K562 (cell line): ENCODE data around the gene KARS1. TPM values are rescaled to one million over a fixed set of nuclear protein-coding genes. Genes with fewer than 3 reads are reported as not detected.
A peak's percentile ranks its signal among the peaks of the same experiment; 100 is the strongest.

Source experiments
- CBFA2T2 ChIP-seq: fragments of 450-650 bp; conservative IDR thresholded peaks from 2 replicates; pipeline ENCODE4 v1.6.1; 2017; ENCODE audit warnings: mild to moderate bottlenecking
- CSDE1 ChIP-seq, 2 experiments: fragments of 450-650 bp; IDR thresholded peaks; 2 replicates each; pipeline ENCODE4 v1.6.1; 2016; ENCODE audit warnings: mild to moderate bottlenecking in 1 of 2
- FOXJ3 ChIP-seq: sonication (generic); formaldehyde crosslinking; IDR thresholded peaks from 2 replicates; pipeline ENCODE4 v1.4.0; 2020; ENCODE audit warnings: mild to moderate bottlenecking, missing genetic modification reagents
- HMGXB4 ChIP-seq: sonication (generic); formaldehyde crosslinking; IDR thresholded peaks from 2 replicates; pipeline ENCODE4 v1.8.1; 2023; ENCODE audit warnings: mild to moderate bottlenecking, missing genetic modification reagents
- IRF9 ChIP-seq: fragments of 450-650 bp; IDR thresholded peaks from 2 replicates; pipeline ENCODE4 v1.6.1; 2016; ENCODE audit warnings: missing biosample characterization, missing genetic modification characterization
- NFE2L1 ChIP-seq: fragments of 450-650 bp; IDR thresholded peaks from 2 replicates; pipeline ENCODE4 v1.6.1; 2016; ENCODE audit warnings: missing genetic modification characterization, low read depth, mild to moderate bottlenecking, missing compliant biosample characterization, moderate library complexity, borderline replicate concordance
- RFX7 ChIP-seq: fragments of 250-450 bp; sonication (Bioruptor Pico); IDR thresholded peaks from 2 replicates; pipeline ENCODE4 v1.5.1; 2021; ENCODE audit warnings: mild to moderate bottlenecking
- TFAP4 ChIP-seq: sonication (generic); formaldehyde crosslinking; IDR thresholded peaks from 2 replicates; pipeline ENCODE4 v1.8.0; 2022; ENCODE audit warnings: missing genetic modification reagents, mild to moderate bottlenecking, moderate library complexity, borderline replicate concordance
- ZBTB8A ChIP-seq: fragments of 450-650 bp; IDR thresholded peaks from 2 replicates; pipeline ENCODE4 v1.6.1; 2018; ENCODE audit warnings: mild to moderate bottlenecking, moderate library complexity; ENCODE audit not compliant: partially characterized antibody
- ZNF407 ChIP-seq: fragments of 450-650 bp; IDR thresholded peaks from 2 replicates; pipeline ENCODE4 v1.6.1; 2016; ENCODE audit warnings: low read depth
- ZNF507 ChIP-seq: conservative IDR thresholded peaks from 2 replicates; pipeline ENCODE4 v1.6.1; 2017; ENCODE audit warnings: missing genetic modification characterization, missing compliant biosample characterization
- ZNF740 ChIP-seq, 3 experiments: fragments of 200-800 bp in 1 of 3; sonication (Bioruptor generic) in 1 of 3; sonication (generic) in 1 of 3; formaldehyde crosslinking in 1 of 3; IDR thresholded peaks; 2 replicates each; pipeline versions ENCODE4 v1.6.1 to v1.8.0; 2016 to 2022; ENCODE audit warnings: mild to moderate bottlenecking in 2 of 3, missing compliant biosample characterization in 2 of 3, missing genetic modification characterization in 2 of 3, missing genetic modification reagents in 1 of 3
- ZNF75A ChIP-seq: fragments of 450-650 bp; formaldehyde crosslinking; IDR thresholded peaks from 2 replicates; pipeline ENCODE4 v1.4.0; 2020; ENCODE audit warnings: mild to moderate bottlenecking
- polyA plus RNA-seq, 8 experiments: library from polyadenylated mRNA; depleted of rRNA in 4 of 8; stranded (reverse) in 5 of 8; unstranded in 3 of 8; fragments of >200 nt; fragmentation: Nextera tagmentation in 2 of 8; fragmentation: Illumina TruSeq in 1 of 8; extraction: Ambion mirVana in 2 of 8; extraction: Trizol in 1 of 8; gene quantifications; 2 replicates each; pipeline versions ENCODE4 v1.2.1 to v1.2.3, GENCODE V29; 2011 to 2014; ENCODE audit warnings: inconsistent platforms in 1 of 8, missing spikeins in 1 of 8
- total RNA-seq, 7 experiments: library from RNA; depleted of rRNA in 6 of 7; stranded (reverse); fragments of >200 nt in 6 of 7; fragmentation: Illumina TruSeq in 2 of 7; extraction: Trizol in 2 of 7; gene quantifications; 2 replicates each; pipeline versions ENCODE4 v1.2.1 to v1.2.3, GENCODE V29; 2011 to 2021; ENCODE audit warnings: low replicate concordance in 1 of 7

KARS1 gene
- total and polyA plus RNA-seq, 9 of the 15 experiments (the other 6 are each of a cell fraction or from before 2014, with no cell fraction given) = 223 to 386 (median 304) TPM

GRCh38 chr16:75590920-75591843, 56.3 kb downstream of the KARS1 start (continued):
- no peak for TF ChIP-seq CSDE1 (IDR thresholded peaks at IDR 0.05)
- TF ChIP-seq IRF9 = no peak
- no peak for TF ChIP-seq ZNF740 (CRISPR knock-in tag; IDR thresholded peaks at IDR 0.05)
- no peak for TF ChIP-seq ZNF740 (tag; IDR thresholded peaks at IDR 0.05)
- no peak for TF ChIP-seq ZNF407
- TF ChIP-seq TFAP4 (CRISPR knock-in tag) = no peak
- no peak for TF ChIP-seq HMGXB4 (CRISPR knock-in tag)
- TF ChIP-seq RFX7 (CRISPR knock-in tag) = no peak
- TF ChIP-seq FOXJ3 (CRISPR knock-in tag) = no peak
- no peak for TF ChIP-seq NFE2L1 (tag)
- no peak for TF ChIP-seq ZNF507 (tag)
- no peak for TF ChIP-seq CBFA2T2
- TF ChIP-seq ZNF75A (CRISPR knock-in tag) = 0 out of 2 replicates have a peak, but pooled peaks have one; percentile 41
- no peak for TF ChIP-seq ZBTB8A
